ENCODE data around the gene ASXL2. TPM values are rescaled to one million over a fixed set of nuclear protein-coding genes. Genes with fewer than 3 reads are reported as not detected.

Gene ASXL2
- total RNA-seq, 1 donor from 2014 or later = 25.8 TPM

DNA sequence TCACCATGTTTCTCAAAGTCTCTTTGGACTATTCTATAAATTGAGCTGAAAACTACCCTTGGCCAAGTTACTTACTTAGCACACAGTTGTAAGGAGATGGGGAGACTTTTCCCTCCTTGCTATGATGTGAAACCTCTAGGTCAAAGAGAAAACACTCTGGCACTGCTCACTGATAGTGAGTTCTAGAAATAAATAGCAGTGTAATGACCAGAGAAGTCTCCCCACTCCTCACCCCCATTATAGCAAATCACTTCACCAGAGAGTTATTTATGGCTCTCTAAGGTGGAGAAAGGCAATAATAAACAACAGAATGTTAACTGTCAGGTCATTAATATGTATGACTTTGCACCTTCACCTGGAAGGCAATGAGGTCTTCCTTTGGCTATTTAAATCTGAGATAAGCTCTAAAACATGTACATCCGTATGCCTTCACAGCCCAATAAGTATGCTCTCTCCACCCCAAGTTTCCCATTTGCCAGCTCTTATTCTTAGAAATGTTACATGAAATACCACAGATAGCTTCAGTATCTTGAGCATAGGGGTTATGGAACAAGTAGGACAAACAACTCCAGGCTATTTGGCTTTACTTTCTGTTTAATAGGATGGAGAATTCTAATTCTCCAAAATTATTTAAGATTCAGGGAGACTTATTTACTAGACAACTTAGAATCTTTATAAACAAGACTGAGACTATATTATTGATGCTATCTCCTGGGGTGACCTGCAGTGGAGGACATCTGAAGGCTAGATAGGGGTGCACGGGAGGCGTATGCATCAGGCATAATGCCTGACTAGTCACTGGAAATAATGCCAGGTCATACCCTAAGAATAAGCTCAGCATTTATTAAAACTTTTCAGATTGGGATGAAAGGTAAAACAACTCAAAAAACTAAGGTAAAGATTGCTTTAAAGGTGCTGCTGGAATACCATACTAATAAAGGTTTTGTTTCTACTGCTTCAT lies 139.6 kb downstream of the ASXL2 start:
- Mint-ChIP-seq H3K27ac (ENCODE audit: unreplicated experiment) (no peak overlapping the region), H3K27me3 (ENCODE audit: low read depth, unreplicated experiment) (no peaks in the 10 kb centered on the region), H3K4me1 (ENCODE audit: low read depth, unreplicated experiment) (peaks cover 19% of the 10 kb centered on the region), H3K9me3 (ENCODE audit: unreplicated experiment) (peaks cover 3% of the 10 kb centered on the region), H3K36me3 (ENCODE audit: low read depth, unreplicated experiment) (peaks cover 16% of the 10 kb centered on the region), H3K4me3 (ENCODE audit: unreplicated experiment) (no peak overlapping the region)
- no peak overlapping the region for H3K27ac ChIP-seq (ENCODE audit: low read depth, low read length)
- H3K4me2 ChIP-seq (ENCODE audit: low read length) = no peak overlapping the region
- no peaks in the 10 kb centered on the region for H3K27me3 ChIP-seq (ENCODE audit: insufficient read depth, low read length)
- H3K4me3 ChIP-seq (ENCODE audit: insufficient read depth, low read depth, low read length) = no peak overlapping the region
- no peaks in the 10 kb centered on the region for H3K79me2 ChIP-seq (ENCODE audit: insufficient read depth, low read length)
- TF ChIP-seq, protein P1, sequence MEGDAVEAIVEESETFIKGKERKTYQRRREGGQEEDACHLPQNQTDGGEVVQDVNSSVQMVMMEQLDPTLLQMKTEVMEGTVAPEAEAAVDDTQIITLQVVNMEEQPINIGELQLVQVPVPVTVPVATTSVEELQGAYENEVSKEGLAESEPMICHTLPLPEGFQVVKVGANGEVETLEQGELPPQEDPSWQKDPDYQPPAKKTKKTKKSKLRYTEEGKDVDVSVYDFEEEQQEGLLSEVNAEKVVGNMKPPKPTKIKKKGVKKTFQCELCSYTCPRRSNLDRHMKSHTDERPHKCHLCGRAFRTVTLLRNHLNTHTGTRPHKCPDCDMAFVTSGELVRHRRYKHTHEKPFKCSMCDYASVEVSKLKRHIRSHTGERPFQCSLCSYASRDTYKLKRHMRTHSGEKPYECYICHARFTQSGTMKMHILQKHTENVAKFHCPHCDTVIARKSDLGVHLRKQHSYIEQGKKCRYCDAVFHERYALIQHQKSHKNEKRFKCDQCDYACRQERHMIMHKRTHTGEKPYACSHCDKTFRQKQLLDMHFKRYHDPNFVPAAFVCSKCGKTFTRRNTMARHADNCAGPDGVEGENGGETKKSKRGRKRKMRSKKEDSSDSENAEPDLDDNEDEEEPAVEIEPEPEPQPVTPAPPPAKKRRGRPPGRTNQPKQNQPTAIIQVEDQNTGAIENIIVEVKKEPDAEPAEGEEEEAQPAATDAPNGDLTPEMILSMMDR (IDR thresholded peaks at IDR 0.05; ENCODE audit: insufficient read depth, low read depth, low read length) = no peak
- no peak for TF ChIP-seq EZH2 (IDR thresholded peaks at IDR 0.05; ENCODE audit: insufficient read depth, low read length)
- H3K9me3 ChIP-seq (ENCODE audit: insufficient read depth, low read depth, low read length) = no peaks in the 10 kb centered on the region
- H2AFZ ChIP-seq (ENCODE audit: low read depth, low read length) = no peak overlapping the region
- H4K20me1 ChIP-seq (ENCODE audit: insufficient read depth, low read length) = peaks cover 12% of the 10 kb centered on the region
- peaks cover 3% of the 10 kb centered on the region for H3K4me1 ChIP-seq (ENCODE audit: insufficient read depth, low read length)
- H3K9ac ChIP-seq (ENCODE audit: low read length) = no peak overlapping the region
- H3K36me3 ChIP-seq (ENCODE audit: insufficient read depth, low read length) = peaks cover 10% of the 10 kb centered on the region
- no peak for DNase-seq (ENCODE audit: low read depth)
- FAIRE-seq = no peak

GRCh38 chr2:25736899-25737515 lies 141.3 kb downstream of the ASXL2 start:
- no peaks in the 10 kb centered on the region for H3K36me3 ChIP-seq (ENCODE audit: insufficient read depth, low read length)
- FAIRE-seq = no peak
- no peak overlapping the region for H3K4me3 ChIP-seq (ENCODE audit: insufficient read depth, low read depth, low read length)
- H3K9me3 ChIP-seq (ENCODE audit: insufficient read depth, low read depth, low read length) = no peaks in the 10 kb centered on the region
- no peak for DNase-seq (ENCODE audit: low read depth)
- Mint-ChIP-seq H3K36me3 (ENCODE audit: low read depth, unreplicated experiment) (peaks cover 3% of the 10 kb centered on the region), H3K27me3 (ENCODE audit: low read depth, unreplicated experiment) (no peaks in the 10 kb centered on the region), H3K27ac (ENCODE audit: unreplicated experiment) (no peak overlapping the region), H3K4me3 (ENCODE audit: unreplicated experiment) (no peak overlapping the region), H3K9me3 (ENCODE audit: unreplicated experiment) (peaks cover 2% of the 10 kb centered on the region), H3K4me1 (ENCODE audit: low read depth, unreplicated experiment) (peaks cover 10% of the 10 kb centered on the region)
- no peak overlapping the region for H3K9ac ChIP-seq (ENCODE audit: low read length)
- TF ChIP-seq, protein P1 (IDR thresholded peaks at IDR 0.05; ENCODE audit: insufficient read depth, low read depth, low read length) = no peak
- TF ChIP-seq EZH2 (IDR thresholded peaks at IDR 0.05; ENCODE audit: insufficient read depth, low read length) = no peak
- peaks cover 12% of the 10 kb centered on the region for H4K20me1 ChIP-seq (ENCODE audit: insufficient read depth, low read length)
- H3K4me2 ChIP-seq (ENCODE audit: low read length) = no peak overlapping the region
- no peak overlapping the region for H2AFZ ChIP-seq (ENCODE audit: low read depth, low read length)
- peaks cover 3% of the 10 kb centered on the region for H3K4me1 ChIP-seq (ENCODE audit: insufficient read depth, low read length)
- no peaks in the 10 kb centered on the region for H3K27me3 ChIP-seq (ENCODE audit: insufficient read depth, low read length)
- H3K79me2 ChIP-seq (ENCODE audit: insufficient read depth, low read length) = no peaks in the 10 kb centered on the region
- H3K27ac ChIP-seq (ENCODE audit: low read depth, low read length) = no peak overlapping the region

Measured in astrocyte (in vitro differentiated cells and primary cell).